GM19452 (cell line): ENCODE data around the gene HYAL1.
"Not testable (repeated sequence)": the region's sequence is repeated elsewhere in the genome, so short reads cannot be mapped to it uniquely, and the experiment has no call there.

Experiments
- ATAC-seq: cut with Tn5 transposase; IDR thresholded peaks from one replicate; pipeline ENCODE4 v1.9.1; 2021; ENCODE audit not compliant: unreplicated experiment

HYAL1 gene

GRCh38 chr3:50295553-50296431 lies 7.6 kb downstream of the HYAL1 start:
- ATAC-seq, result no peak

- no peak for ATAC-seq
Measured at GRCh38 chr3:50294492-50295403, 8.6 kb downstream of the HYAL1 start.

- no peak for ATAC-seq
Measured at GRCh38 chr3:50294089-50294488, 9.3 kb downstream of the HYAL1 start.

DNA sequence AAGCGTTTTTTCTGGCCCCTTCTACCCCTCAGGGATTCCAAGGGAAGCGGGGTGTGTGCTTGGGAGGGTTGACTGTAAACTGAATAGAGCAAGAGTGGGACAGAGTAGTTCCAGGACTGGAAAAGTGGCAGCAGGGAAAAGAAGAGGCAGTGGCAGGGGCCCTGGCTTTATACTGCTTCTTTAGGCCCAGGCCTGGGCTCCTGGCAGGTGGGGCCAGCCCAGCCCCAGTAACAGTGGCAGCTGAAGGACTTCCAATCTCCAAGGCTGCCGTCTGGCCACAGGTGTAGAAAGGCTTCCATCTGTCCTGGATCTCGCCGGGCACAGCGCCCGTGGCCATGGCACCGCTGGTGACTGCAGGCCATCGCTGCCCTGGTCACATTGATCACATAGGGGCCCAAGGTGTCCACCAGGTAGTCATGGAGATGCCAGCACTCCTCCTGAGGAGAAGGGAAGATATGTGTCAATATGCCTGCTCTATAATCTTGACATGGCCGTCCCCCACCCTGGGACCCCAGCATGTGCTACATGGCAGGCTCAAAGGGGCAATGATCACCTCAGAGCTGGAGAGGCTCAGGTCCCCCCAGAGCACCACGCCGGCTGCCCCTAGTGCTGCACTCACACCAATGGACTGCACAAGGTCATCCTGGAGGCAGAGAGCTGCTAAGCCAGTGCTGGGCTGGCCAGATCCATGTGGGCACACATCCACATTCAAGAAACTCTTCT lies 10.1 kb downstream of the HYAL1 start:
- no peak for ATAC-seq

DNA sequence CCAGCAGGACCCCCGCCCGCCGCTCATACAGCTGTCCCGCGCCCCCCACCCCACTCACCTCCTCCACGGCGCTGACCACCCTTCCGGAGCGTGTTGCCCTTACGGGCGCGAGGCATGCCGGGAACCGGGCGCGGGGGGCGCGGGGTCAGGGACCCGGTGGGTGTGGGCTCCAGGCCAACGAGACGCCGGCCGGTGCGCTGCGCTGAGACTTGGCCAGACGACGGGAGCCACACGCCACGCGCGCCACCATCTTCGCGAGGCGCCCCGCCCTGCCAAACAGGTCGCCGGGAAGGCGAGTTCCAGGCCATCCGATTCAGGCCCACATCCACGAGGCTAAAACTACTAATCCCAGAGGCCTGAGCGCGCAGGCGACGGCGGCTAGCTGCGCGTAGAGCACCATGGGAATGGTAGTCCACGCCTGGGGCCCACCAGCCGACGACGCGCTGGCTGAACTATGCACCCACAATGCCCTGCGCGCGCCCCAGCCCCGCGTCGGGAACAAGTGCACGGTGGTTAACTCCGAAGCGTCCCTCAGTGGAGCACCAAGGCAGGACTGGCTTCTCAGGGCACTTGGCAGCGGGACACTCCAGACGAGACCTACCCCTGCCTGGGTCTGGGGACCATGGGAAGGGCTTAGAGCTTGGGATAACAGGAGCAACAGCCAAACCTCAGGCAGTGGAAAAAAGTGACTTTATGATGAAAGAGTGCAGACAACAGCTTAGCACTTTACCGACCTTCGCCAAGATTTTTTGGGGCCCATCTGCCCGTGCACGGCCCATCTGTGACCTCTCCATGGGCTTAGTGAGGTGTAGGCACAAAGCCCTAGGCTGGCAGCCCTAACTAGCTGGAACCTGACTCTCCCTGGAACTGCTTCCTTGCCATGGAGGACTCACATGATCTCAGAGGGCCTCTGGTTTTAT lies 11.0 kb downstream of the HYAL1 start, which contains the start of gene IFRD2:
Gene IFRD2 (minus strand): TSS at position 271 of the 920 bp plus-strand sequence. CDS start 155 bp downstream, at position 116.
- peak; percentile 96 for ATAC-seq

DNA sequence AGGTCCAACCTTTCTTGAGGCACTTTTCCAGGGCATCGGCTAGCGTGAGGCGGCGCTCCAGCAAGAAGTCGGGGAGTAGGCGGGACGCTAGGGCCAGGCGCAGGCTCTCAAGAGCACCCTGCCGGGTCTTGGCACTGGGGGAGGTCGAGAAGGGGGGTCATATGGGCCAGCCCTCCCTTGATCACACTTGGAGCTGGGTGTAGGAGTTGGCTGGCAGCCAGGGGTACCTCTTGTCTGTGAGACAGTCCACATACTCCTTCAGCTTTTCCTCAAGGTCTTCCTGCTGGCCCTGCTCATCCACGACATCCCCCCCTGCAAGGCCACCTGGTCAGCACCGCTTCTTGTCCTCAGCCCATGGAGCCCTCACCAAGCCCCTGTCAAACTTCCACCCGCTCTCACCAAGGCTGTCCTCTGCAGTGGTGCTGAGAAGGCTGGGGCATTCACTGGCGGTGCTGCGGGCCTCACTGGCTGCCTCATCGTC lies 13.2 kb downstream of the HYAL1 start:
- no peak for ATAC-seq

- no peak for ATAC-seq
Measured at GRCh38 chr3:50289130-50289529, 14.2 kb downstream of the HYAL1 start.

- no peak for ATAC-seq
Measured at GRCh38 chr3:50288387-50289007, 14.9 kb downstream of the HYAL1 start.

DNA sequence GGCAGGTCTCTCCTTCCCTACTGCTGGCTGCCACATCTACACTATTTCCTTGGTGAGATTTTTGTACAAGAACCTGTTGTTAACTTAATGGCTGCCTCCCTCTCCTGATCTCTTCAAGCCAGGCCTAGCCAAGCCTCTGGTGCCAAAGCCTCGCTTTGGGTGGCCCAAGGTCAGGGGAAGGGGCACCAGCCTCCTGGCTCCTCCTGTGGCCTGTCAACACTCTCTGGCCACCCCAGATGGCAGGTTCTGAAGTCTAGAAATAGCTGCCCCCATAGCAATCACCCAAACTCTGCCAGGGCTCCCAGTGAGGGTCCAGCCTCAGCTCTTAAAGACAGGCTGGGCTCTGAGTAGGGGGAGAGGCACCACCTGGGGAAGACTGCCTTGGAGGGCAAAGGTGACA lies 16.1 kb downstream of the HYAL1 start:
- no peak for ATAC-seq

DNA sequence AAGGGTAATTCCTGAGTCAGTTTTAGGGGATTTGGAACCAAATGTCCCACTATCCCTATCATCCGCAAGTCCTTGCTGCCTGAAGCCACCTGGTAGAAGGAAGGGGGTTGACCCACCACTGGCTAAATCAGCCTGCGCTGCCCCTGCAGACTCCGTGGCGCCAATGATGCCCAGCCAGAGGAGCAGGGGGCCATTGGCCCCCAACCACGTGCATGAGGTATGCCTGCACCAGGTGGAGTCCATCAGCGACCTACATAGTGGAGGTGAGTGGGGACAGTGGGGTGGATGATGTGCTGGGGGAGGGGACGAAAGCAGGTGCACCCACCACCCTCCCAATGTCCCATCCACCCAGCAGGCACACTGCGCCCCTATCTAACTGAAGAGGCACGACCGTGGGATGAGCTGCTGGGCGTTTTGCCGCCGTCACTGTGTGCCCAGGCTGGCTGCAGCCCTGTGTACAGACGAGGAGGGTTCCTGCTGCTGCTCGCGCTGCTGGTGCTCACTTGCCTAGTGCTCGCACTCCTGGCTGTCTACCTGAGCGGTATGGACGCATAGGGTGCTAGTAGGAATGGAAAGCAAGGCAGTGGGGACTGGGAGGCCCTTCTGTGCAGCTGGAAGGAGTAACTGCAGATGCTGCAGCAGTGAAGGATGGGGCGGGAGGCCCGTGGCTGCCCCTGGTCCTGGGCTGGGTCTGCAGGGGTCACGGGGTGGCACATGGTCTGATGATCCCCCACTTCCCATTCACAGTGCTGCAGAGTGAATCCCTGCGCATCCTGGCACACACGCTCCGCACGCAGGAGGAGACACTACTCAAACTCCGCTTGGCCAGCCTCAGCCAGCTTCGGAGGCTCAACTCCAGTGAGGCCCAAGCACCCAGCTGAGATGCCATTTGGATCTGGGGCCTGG lies 16.8 kb downstream of the HYAL1 start:
- no peak for ATAC-seq

GRCh38 chr3:50284121-50284520 lies 19.3 kb downstream of the HYAL1 start:
- not testable (repeated sequence) for ATAC-seq

DNA sequence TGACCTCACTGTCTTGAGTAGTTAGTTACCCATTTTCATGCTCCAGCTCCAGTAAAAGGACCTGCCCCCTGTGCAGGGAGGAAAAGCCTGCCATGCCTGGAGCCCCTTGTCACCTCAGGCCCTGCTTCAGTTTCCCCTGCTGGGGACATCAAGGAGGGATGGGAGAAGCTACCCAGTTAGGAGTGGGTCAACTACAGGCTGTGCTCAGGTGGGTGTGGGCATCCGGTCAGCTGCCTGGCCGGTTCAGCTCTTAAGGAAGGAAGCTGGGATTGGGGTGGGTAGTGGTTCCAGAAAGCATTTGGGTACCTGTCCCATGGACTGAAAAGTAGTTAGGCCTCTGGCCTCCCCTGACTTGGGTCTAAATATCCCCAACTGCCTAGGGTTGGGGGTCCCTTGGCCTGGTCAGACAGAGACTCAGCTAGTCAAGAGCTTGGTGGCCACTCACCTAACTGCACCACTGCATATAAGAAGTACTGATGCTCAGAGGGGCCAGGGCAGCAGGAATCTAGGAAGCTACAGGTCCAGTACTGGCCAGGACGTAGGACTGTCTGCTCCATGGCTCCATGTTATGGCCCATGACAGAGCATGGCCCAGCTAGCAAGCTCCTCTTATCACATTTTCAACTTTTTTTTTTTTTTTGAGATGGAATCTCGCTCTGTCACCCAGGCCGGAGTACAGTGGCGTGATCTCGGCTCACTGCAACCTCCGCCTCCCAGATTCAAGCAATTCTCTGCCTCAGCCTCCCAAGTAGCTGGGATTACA lies 23.9 kb downstream of the HYAL1 start:
- no peak for ATAC-seq

DNA sequence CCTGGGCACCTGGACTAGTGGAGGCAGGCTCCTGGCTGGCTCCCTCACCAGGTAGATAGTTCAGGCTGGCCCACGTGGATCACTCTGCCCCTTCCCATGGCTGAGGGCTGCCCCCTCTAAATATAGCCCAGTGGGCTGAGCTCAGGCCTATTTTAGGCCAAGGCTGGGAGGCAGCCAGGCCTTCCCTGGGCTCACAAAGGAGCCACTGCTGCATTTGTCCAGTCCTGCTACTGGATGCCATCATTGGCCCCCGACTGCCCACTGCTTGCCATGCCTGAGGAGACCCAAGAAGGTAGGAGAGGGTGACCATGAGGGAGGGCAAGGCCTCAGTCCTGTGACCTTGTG lies 24.5 kb downstream of the HYAL1 start, which contains the start of gene LSMEM2:
Gene LSMEM2 (plus strand): TSS at position 208 of the 345 bp plus-strand sequence. CDS start 27 bp downstream, at position 235.
- ATAC-seq, result no peak

- ATAC-seq, result no peak
Measured at GRCh38 chr3:50278123-50278879, 25.1 kb downstream of the HYAL1 start.

DNA sequence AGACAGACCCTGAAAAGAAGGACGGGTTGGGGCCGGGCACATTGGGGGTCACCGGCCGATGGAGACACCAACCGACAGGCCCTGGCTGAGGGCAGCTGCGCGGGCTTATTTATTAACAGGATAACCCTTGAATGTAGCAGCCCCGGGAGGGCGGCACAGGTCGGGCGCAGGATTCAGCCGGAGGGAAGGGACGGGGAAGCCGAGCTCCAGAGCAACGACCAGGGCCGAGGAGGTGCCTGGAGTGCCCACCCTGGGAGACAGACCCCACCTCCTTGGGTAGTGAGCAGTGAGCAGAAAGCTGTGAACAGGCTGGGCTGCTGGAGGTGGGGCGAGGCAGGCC lies 26.6 kb downstream of the HYAL1 start:
- no peak for ATAC-seq

DNA sequence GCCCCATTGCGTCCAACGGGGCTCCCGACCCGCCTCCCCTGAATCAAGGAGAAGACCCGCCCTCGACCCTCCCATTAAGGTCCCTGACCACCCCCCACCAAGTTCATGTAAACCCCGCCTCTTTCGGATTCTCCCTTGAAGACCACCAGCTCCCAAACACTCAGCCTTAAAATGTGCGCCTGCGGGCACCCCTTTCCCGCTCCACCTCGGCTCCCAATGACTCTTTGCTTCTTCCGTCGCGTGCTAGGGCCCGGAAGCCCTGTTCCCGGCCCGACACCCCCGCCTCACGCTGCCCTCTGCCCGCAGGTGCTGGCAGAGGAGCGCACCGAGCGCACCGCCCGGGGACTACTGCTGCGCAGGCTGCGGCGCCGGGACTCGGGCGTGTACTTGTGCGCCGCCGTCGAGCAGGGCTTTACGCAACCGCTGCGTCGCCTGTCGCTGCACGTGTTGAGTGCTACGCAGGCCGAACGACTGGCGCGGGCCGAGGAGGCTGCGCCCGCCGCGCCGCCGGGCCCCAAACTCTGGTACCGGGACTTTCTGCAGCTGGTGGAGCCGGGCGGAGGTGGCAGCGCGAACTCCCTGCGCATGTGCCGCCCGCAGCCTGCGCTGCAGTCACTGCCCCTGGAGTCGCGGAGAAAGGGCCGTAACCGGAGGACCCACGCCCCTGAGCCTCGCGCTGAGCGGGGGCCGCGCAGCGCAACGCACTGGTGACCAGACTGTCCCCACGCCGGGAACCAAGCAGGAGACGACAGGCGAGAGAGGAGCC lies 27.2 kb downstream of the HYAL1 start:
- no peak for ATAC-seq
